Measurements from ENCODE around the gene CRYGN.

- TF ChIP-seq CTCF (IDR thresholded peaks at IDR 0.05; ENCODE audit: low read length) (no peak), EZH2phosphoT487 (IDR thresholded peaks at IDR 0.05; ENCODE audit: low read length) (no peak)
These were observed 42.9 kb downstream of the CRYGN start for GRCh38 chr7:151397026-151397425.

Data from MM.1S (cell line).